Measurements from ENCODE around the gene SLC1A2.

SLC1A2 gene

DNA sequence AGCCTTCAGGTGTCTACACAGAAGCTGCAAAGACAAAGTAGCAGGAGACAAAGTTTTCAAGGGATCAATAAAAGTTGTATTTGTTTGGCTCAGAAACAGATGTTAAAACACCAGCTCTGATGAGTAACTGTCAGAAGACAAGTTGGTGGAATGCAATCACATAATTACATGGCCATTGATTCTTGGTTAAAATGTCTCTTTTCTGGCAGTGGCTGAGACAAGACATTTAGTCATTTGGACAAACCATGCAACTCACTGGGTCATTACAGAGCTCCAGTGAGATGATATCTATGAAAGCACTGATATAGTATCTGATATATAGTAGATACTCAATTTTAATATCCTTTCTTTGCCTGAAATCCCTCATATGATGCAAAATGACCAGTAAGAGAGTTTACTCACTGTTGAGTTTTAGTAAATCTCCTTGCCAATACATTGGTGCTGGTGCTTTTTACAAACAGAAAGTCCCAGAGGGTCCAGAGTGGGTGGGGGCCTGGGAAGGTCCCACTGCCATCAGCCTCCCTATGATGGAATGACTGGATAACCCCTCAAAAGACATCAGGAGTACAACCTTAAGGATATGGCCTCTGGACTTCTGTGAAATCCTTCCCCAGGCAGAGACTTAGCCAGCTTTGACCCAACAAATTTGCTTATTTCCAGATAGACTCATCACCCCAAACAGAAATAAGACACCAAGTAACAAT is 95.0 kb downstream of the SLC1A2 start:
- H3K4ac ChIP-seq (ENCODE audit: low read depth, low read length): no peak overlapping the region
- no peaks in the 10 kb centered on the region for H3K36me3 ChIP-seq (ENCODE audit: control insufficient read depth in 1 of 2, insufficient read depth in 2 of 2, low read length in 2 of 2)

DNA sequence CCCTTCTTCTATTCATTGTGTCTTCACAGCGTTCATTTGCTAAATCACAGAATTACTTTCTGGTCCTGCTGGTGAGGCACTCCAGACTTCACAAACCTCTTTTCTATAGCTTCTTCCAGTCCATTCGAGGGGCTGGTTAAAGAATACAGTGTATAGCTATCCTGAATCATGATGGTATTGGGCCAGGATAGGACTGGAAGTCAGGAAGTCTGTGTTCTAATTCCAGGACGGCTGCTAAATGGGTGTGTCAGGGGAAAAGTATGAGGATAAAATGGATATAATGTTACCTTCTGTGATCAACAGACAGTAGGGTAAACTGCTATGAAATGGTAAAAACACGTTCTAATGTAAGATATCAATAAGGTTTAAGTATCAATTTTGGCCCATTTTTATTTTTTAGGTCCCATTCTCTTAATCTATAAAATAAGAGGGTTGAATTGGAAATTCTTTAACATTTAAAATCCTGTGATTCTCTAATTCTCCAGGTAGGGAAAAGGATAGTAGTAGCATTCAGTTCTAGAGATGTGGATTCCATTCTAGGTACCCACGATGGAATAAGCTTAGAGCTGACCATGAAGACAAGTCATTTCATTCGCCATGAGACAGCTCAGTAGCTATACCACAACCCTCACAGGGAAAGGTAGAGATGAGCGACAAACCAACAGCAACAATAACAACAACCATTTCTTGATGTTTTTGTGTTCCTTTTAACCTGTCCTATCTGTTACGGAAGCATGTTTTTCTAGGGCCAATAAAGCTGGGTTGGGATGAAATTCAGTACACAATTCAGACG is 96.1 kb downstream of the SLC1A2 start:
- DNase-seq: peak; percentile 44 to 76
- Histone ChIP-seq H3K79me1 (ENCODE audit: low read length) (no peaks in the 10 kb centered on the region), H3K27ac (ENCODE audit: low read depth, low read length) (no peak overlapping the region), H3K23ac (ENCODE audit: low read length) (no peak overlapping the region), H2AFZ (ENCODE audit: insufficient read depth, low read length, poor library complexity) (no peak overlapping the region), H3K9ac (ENCODE audit: low read length) (no peak overlapping the region), H4K8ac (ENCODE audit: low read depth, low read length) (no peak overlapping the region), H3K4me1 (ENCODE audit: control insufficient read depth in 1 of 2, insufficient read depth in 2 of 2, low read length in 2 of 2) (peaks cover 0 to 1% of the 10 kb centered on the region in 2 experiments), H2BK12ac (ENCODE audit: low read length) (no peak overlapping the region), H3K9me3 (ENCODE audit: insufficient read depth, low read depth, low read length) (peaks cover 2% of the 10 kb centered on the region), H3K4ac (ENCODE audit: low read depth, low read length) (no peak overlapping the region), H4K12ac (ENCODE audit: low read depth, low read length) (no peak overlapping the region), H3K4me2 (ENCODE audit: low read length) (no peak overlapping the region), H2BK5ac (ENCODE audit: low read depth, low read length, poor library complexity) (no peak overlapping the region), H3K14ac (ENCODE audit: low read length) (no peak overlapping the region), H3K4me3 (ENCODE audit: low read depth, low read length) (no peak overlapping the region), H3K18ac (ENCODE audit: low read length) (no peak overlapping the region), H2BK120ac (ENCODE audit: insufficient read depth, low read length, poor library complexity) (no peak overlapping the region), H3K36me3 (ENCODE audit: control insufficient read depth in 1 of 2, insufficient read depth in 2 of 2, low read length in 2 of 2) (no peaks in the 10 kb centered on the region), H2AK5ac (ENCODE audit: low read length) (no peak overlapping the region), H3K79me2 (ENCODE audit: control insufficient read depth, insufficient read depth, low read length, poor library complexity) (no peaks in the 10 kb centered on the region), H3K27me3 (ENCODE audit: insufficient read depth, low read length) (no peaks in the 10 kb centered on the region), H4K91ac (ENCODE audit: low read depth, low read length) (no peak overlapping the region)
- no CpG with 5 or more reads among the region's 9 CpGs for WGBS (ENCODE audit: extremely low coverage, insufficient coverage, insufficient read length)

More for the DNA sequence above, 95.0 kb downstream of the SLC1A2 start:
- no peak overlapping the region for H4K12ac ChIP-seq (ENCODE audit: low read depth, low read length)
- H2AK5ac ChIP-seq (ENCODE audit: low read length): no peak overlapping the region
- no peak overlapping the region for H3K4me3 ChIP-seq (ENCODE audit: low read depth, low read length)
- H2AFZ ChIP-seq (ENCODE audit: insufficient read depth, low read length, poor library complexity): no peak overlapping the region
- DNase-seq: no peak
- no peak overlapping the region for H4K8ac ChIP-seq (ENCODE audit: low read depth, low read length)
- H3K18ac ChIP-seq (ENCODE audit: low read length): no peak overlapping the region
- no peaks in the 10 kb centered on the region for H3K27me3 ChIP-seq (ENCODE audit: insufficient read depth, low read length)
- peaks cover 2% of the 10 kb centered on the region for H3K9me3 ChIP-seq (ENCODE audit: insufficient read depth, low read depth, low read length)
- H2BK5ac ChIP-seq (ENCODE audit: low read depth, low read length, poor library complexity): no peak overlapping the region
- no peaks in the 10 kb centered on the region for H3K79me2 ChIP-seq (ENCODE audit: control insufficient read depth, insufficient read depth, low read length, poor library complexity)
- no peak overlapping the region for H3K23ac ChIP-seq (ENCODE audit: low read length)
- H4K91ac ChIP-seq (ENCODE audit: low read depth, low read length): no peak overlapping the region
- H3K4me1 ChIP-seq (ENCODE audit: control insufficient read depth in 1 of 2, insufficient read depth in 2 of 2, low read length in 2 of 2): peaks cover 0 to 1% of the 10 kb centered on the region in 2 experiments
- no peaks in the 10 kb centered on the region for H3K79me1 ChIP-seq (ENCODE audit: low read length)
- H2BK120ac ChIP-seq (ENCODE audit: insufficient read depth, low read length, poor library complexity): no peak overlapping the region
- no peak overlapping the region for H3K27ac ChIP-seq (ENCODE audit: low read depth, low read length)
- H3K4me2 ChIP-seq (ENCODE audit: low read length): no peak overlapping the region
- no peak overlapping the region for H2BK12ac ChIP-seq (ENCODE audit: low read length)
- no peak overlapping the region for H3K9ac ChIP-seq (ENCODE audit: low read length)
- no peak overlapping the region for H3K14ac ChIP-seq (ENCODE audit: low read length)

DNA sequence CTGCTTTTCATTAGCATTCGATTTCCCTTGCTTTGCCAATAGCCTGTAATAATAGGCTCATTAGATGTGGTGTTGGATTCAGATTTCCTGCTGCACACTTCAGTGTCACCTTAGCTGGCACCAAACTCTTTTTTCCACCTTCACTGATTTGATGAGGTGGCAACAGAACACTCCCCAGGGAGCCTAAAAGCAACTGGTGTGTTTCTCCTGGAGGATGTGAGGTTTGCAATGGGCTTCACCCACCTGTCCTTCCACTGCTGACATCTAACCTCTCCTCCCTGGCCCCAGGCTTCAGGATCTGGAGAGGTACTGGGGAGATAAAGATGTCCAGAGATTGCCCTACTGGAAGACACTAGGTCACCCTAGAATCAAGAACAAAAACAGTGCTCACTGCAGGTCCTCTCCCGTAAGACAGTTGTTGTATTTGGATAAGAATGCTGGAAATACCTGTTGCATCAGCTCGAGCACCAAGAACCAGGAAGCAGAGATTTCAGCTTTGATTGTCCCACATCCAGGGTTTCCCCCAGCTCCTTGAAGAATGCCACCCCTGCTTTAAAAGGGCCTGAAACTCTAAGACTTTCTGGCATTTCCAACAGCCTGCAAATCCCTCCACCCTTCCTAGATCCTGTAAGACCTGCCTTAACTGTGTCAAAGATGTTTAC is 96.9 kb downstream of the SLC1A2 start:
- H3K27ac ChIP-seq (ENCODE audit: low read depth, low read length): no peak overlapping the region
- no peak overlapping the region for H3K4me2 ChIP-seq (ENCODE audit: low read length)
- H4K12ac ChIP-seq (ENCODE audit: low read depth, low read length): no peak overlapping the region
- H2AFZ ChIP-seq (ENCODE audit: insufficient read depth, low read length, poor library complexity): no peak overlapping the region
- no CpG with 5 or more reads among the region's 3 CpGs for WGBS (ENCODE audit: extremely low coverage, insufficient coverage, insufficient read length)
- no peak overlapping the region for H2BK12ac ChIP-seq (ENCODE audit: low read length)
- no peak overlapping the region for H4K8ac ChIP-seq (ENCODE audit: low read depth, low read length)
- no peaks in the 10 kb centered on the region for H3K79me2 ChIP-seq (ENCODE audit: control insufficient read depth, insufficient read depth, low read length, poor library complexity)
- H3K18ac ChIP-seq (ENCODE audit: low read length): no peak overlapping the region
- no peaks in the 10 kb centered on the region for H3K79me1 ChIP-seq (ENCODE audit: low read length)
- H3K4ac ChIP-seq (ENCODE audit: low read depth, low read length): no peak overlapping the region
- no peak overlapping the region for H3K23ac ChIP-seq (ENCODE audit: low read length)
- H3K4me1 ChIP-seq (ENCODE audit: control insufficient read depth in 1 of 2, insufficient read depth in 2 of 2, low read length in 2 of 2): peaks cover 0 to 1% of the 10 kb centered on the region in 2 experiments
- H2BK5ac ChIP-seq (ENCODE audit: low read depth, low read length, poor library complexity): no peak overlapping the region
- no peaks in the 10 kb centered on the region for H3K27me3 ChIP-seq (ENCODE audit: insufficient read depth, low read length)
- peaks cover 2% of the 10 kb centered on the region for H3K9me3 ChIP-seq (ENCODE audit: insufficient read depth, low read depth, low read length)
- H2AK5ac ChIP-seq (ENCODE audit: low read length): no peak overlapping the region
- H3K4me3 ChIP-seq (ENCODE audit: low read depth, low read length): no peak overlapping the region
- H3K14ac ChIP-seq (ENCODE audit: low read length): no peak overlapping the region
- no peak overlapping the region for H3K9ac ChIP-seq (ENCODE audit: low read length)
- no peaks in the 10 kb centered on the region for H3K36me3 ChIP-seq (ENCODE audit: control insufficient read depth in 1 of 2, insufficient read depth in 2 of 2, low read length in 2 of 2)
- H4K91ac ChIP-seq (ENCODE audit: low read depth, low read length): no peak overlapping the region
- peak; percentile 41 to 86 for DNase-seq
- H2BK120ac ChIP-seq (ENCODE audit: insufficient read depth, low read length, poor library complexity): no peak overlapping the region

DNA sequence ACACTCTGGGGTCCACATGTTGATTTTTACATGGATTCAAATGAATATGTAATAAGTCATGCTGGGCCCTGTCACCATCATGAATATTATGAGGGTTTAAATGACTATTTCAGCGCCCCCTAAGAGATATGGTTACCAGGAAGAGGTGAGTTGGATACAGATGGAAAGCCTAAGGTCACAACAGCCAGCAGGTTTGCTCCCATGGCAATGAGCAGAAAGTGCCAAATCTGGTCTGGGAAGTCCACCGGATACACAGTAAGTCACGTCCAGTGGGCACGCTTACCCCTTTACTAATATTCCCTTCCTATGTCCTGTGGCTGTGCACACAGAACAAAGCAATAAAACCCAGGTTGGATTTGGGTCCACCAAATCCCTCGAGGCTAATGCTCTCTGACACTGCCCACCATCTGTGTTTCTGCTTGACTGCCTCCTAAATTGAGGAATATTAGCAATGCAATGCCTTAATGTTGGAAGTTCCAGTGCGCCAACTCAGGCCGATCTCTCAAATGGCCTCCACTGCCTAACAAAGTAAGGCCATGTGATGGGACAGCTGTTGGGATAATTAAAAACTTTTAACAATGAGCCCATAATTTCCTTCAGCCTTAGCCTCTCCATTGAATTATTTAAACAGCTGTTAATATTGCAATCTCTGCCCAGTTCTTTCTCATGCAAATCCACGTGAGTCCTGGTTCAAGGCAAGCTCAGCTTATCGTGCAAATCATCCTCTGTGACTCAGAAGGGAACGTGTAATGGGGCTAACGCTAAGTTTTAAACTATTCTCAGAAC is 97.6 kb downstream of the SLC1A2 start:
- no peak overlapping the region for H3K4me2 ChIP-seq (ENCODE audit: low read length)
- H2BK120ac ChIP-seq (ENCODE audit: insufficient read depth, low read length, poor library complexity): no peak overlapping the region
- H3K36me3 ChIP-seq (ENCODE audit: control insufficient read depth in 1 of 2, insufficient read depth in 2 of 2, low read length in 2 of 2): no peaks in the 10 kb centered on the region
- WGBS (ENCODE audit: extremely low coverage, insufficient coverage, insufficient read length): no CpG with 5 or more reads among the region's 11 CpGs
- no peaks in the 10 kb centered on the region for H3K79me1 ChIP-seq (ENCODE audit: low read length)
- H3K14ac ChIP-seq (ENCODE audit: low read length): no peak overlapping the region
- peak; percentile 45 to 77 for DNase-seq
- no peak overlapping the region for H4K12ac ChIP-seq (ENCODE audit: low read depth, low read length)
- no peak overlapping the region for H4K91ac ChIP-seq (ENCODE audit: low read depth, low read length)
- H3K4ac ChIP-seq (ENCODE audit: low read depth, low read length): no peak overlapping the region
- no peak overlapping the region for H4K8ac ChIP-seq (ENCODE audit: low read depth, low read length)
- no peak overlapping the region for H2AK5ac ChIP-seq (ENCODE audit: low read length)
- no peak overlapping the region for H2AFZ ChIP-seq (ENCODE audit: insufficient read depth, low read length, poor library complexity)
- H2BK12ac ChIP-seq (ENCODE audit: low read length): no peak overlapping the region
- H3K4me3 ChIP-seq (ENCODE audit: low read depth, low read length): no peak overlapping the region
- H3K79me2 ChIP-seq (ENCODE audit: control insufficient read depth, insufficient read depth, low read length, poor library complexity): no peaks in the 10 kb centered on the region
- H3K4me1 ChIP-seq (ENCODE audit: control insufficient read depth in 1 of 2, insufficient read depth in 2 of 2, low read length in 2 of 2): peaks cover 0 to 1% of the 10 kb centered on the region in 2 experiments
- no peak overlapping the region for H3K9ac ChIP-seq (ENCODE audit: low read length)
- H2BK5ac ChIP-seq (ENCODE audit: low read depth, low read length, poor library complexity): no peak overlapping the region
- no peak overlapping the region for H3K18ac ChIP-seq (ENCODE audit: low read length)
- no peak overlapping the region for H3K23ac ChIP-seq (ENCODE audit: low read length)
- H3K9me3 ChIP-seq (ENCODE audit: insufficient read depth, low read depth, low read length): peaks cover 2% of the 10 kb centered on the region
- no peaks in the 10 kb centered on the region for H3K27me3 ChIP-seq (ENCODE audit: insufficient read depth, low read length)
- no peak overlapping the region for H3K27ac ChIP-seq (ENCODE audit: low read depth, low read length)

Data from trophoblast cell (in vitro differentiated cells and primary cell).